GM23338 (cell line): ENCODE measurements around the gene XPNPEP2.

Source experiments
- EZH2 ChIP-seq: fragments of 200-600 bp; sonication (generic); IDR thresholded peaks from one replicate; pipeline ENCODE4 v1.8.0; 2017; ENCODE audit warnings: antibody characterized with exemption, mild to moderate bottlenecking, low read depth; ENCODE audit not compliant: unreplicated experiment
- EZH2phosphoT487 ChIP-seq: fragments of 200-600 bp; sonication (generic); IDR thresholded peaks from one replicate; pipeline ENCODE4 v1.8.1; 2018; ENCODE audit warnings: antibody characterized with exemption; ENCODE audit not compliant: unreplicated experiment
- JUNB ChIP-seq: IDR thresholded peaks from one replicate; pipeline ENCODE4 v1.6.1; 2016; ENCODE audit warnings: antibody characterized with exemption; ENCODE audit not compliant: unreplicated experiment
- POLR2AphosphoS5 ChIP-seq: IDR thresholded peaks from 2 replicates; pipeline ENCODE4 v1.6.1; 2016; ENCODE audit warnings: antibody characterized with exemption, low read depth
- ZNF114 ChIP-seq: fragments of 250-450 bp; sonication (Bioruptor Pico); IDR thresholded peaks from 2 replicates; pipeline ENCODE4 v1.5.0; 2020; ENCODE audit warnings: mild to moderate bottlenecking, moderate library complexity
- TF ChIP-seq, protein P1 (sequence below), 2 experiments: fragments of 200-600 bp in 1 of 2; sonication (generic) in 1 of 2; conservative IDR thresholded peaks; 2 replicates each; pipeline versions ENCODE4 v1.5.1 to v1.6.1; 2016 to 2017; ENCODE audit warnings: antibody characterized with exemption in 2 of 2, low read depth in 2 of 2, mild to moderate bottlenecking in 2 of 2, moderate library complexity in 1 of 2

DNA sequence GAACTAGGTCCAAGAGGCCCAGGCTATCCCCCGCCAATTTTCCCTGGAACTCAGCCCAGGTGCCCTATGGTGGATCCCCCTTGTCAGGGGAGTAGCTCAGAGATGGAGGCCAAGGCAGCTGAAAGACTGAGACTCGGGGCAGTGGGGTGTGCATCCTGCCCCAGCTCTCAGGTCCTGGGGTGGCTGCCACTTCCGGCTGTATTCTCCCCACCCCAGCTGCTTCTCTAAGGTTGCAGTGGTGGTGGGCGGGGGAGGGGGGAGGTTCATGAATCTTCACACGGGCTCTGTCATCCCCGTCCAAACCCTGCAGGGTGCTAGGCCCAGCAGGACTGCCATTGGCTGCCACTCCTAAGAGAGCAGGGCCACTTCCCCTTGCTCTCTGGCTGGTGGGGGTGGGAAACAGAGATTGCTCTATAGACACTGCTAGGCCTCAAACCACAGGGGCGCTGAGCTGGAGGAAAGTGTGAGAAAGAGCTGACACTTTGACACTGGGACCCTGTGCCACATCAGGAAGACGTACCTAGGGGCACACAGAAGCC, 42.4 kb downstream of the XPNPEP2 start:
- TF ChIP-seq EZH2 (no peak), ZNF114 (CRISPR knock-in tag) (no peak), EZH2phosphoT487 (no peak), JUNB (no peak), POLR2AphosphoS5 (no peak)
- TF ChIP-seq, protein P1, sequence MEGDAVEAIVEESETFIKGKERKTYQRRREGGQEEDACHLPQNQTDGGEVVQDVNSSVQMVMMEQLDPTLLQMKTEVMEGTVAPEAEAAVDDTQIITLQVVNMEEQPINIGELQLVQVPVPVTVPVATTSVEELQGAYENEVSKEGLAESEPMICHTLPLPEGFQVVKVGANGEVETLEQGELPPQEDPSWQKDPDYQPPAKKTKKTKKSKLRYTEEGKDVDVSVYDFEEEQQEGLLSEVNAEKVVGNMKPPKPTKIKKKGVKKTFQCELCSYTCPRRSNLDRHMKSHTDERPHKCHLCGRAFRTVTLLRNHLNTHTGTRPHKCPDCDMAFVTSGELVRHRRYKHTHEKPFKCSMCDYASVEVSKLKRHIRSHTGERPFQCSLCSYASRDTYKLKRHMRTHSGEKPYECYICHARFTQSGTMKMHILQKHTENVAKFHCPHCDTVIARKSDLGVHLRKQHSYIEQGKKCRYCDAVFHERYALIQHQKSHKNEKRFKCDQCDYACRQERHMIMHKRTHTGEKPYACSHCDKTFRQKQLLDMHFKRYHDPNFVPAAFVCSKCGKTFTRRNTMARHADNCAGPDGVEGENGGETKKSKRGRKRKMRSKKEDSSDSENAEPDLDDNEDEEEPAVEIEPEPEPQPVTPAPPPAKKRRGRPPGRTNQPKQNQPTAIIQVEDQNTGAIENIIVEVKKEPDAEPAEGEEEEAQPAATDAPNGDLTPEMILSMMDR (conservative IDR thresholded peaks at IDR 0.05; ENCODE audit: low read depth in 2 of 2) = no peak
